GM12892 (cell line): ENCODE data around the gene LSR.

Experiments
- POLR2A ChIP-seq: IDR thresholded peaks from 2 replicates; pipeline ENCODE4 v1.6.1; 2011; ENCODE audit warnings: low read depth, low read length, control low read depth
- POLR2AphosphoS5 ChIP-seq: IDR thresholded peaks from 2 replicates; pipeline ENCODE4 v1.6.1; 2011; ENCODE audit warnings: low read depth, low read length, control low read depth
- TAF1 ChIP-seq: IDR thresholded peaks from 2 replicates; pipeline ENCODE4 v1.6.1; 2011; ENCODE audit warnings: low read depth, mild to moderate bottlenecking, control low read depth, low read length, borderline replicate concordance

DNA sequence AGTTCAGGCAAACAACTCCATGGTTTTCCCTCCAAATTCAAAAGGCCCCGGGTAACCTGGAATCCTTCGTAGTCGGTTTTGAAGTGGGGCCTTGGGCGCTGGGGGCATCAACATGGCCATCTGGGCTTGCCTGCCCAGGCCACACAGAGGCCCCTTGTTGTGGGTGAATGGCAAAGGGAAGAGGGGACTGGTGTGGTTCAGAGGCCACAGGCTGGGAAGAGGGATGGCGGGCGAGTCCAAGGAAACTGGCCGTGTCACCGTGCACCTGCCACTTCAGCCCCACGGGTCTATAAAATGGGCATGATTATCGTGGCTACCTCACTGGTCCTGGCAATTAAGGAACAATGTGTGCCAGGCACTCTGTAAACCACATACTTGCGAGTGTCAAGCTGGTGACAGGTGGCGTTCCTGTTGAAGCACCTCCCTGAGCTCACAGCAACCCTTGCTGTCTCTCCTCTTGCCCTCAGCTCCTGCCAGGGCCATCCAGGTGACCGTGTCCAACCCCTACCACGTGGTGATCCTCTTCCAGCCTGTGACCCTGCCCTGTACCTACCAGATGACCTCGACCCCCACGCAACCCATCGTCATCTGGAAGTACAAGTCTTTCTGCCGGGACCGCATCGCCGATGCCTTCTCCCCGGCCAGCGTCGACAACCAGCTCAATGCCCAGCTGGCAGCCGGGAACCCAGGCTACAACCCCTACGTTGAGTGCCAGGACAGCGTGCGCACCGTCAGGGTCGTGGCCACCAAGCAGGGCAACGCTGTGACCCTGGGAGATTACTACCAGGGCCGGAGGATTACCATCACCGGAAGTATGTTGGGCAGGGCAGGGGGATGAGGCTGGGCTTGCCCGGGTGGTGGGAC lies 1.3 kb downstream of the LSR start:
- TF ChIP-seq TAF1, result no peak
- no peak for TF ChIP-seq POLR2A
- no peak for TF ChIP-seq POLR2AphosphoS5
